ENCODE data around the gene PPP4R1. TPM values are rescaled to one million over a fixed set of nuclear protein-coding genes. Genes with fewer than 3 reads are reported as not detected.

PPP4R1 gene
- total and polyA plus RNA-seq, 8 donors: 13.7 to 55.1 (median 34.8) TPM

- TF ChIP-seq, protein P1, sequence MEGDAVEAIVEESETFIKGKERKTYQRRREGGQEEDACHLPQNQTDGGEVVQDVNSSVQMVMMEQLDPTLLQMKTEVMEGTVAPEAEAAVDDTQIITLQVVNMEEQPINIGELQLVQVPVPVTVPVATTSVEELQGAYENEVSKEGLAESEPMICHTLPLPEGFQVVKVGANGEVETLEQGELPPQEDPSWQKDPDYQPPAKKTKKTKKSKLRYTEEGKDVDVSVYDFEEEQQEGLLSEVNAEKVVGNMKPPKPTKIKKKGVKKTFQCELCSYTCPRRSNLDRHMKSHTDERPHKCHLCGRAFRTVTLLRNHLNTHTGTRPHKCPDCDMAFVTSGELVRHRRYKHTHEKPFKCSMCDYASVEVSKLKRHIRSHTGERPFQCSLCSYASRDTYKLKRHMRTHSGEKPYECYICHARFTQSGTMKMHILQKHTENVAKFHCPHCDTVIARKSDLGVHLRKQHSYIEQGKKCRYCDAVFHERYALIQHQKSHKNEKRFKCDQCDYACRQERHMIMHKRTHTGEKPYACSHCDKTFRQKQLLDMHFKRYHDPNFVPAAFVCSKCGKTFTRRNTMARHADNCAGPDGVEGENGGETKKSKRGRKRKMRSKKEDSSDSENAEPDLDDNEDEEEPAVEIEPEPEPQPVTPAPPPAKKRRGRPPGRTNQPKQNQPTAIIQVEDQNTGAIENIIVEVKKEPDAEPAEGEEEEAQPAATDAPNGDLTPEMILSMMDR (IDR thresholded peaks at IDR 0.05): no peak
- Histone ChIP-seq H3K36me3 (peaks cover 0 to 35% (median 10%) of the 10 kb centered on the region in 3 donors), H3K4me1 (no peaks in the 10 kb centered on the region), H3K9me3 (no peaks in the 10 kb centered on the region), H3K27me3 (no peaks in the 10 kb centered on the region), H3K4me3 (no peak overlapping the region), H3K27ac (no peak overlapping the region)
- intact Hi-C loops (cut with DNase I): no loop called here
- 87% methylated on average over 7 of the region's 7 CpGs for WGBS, 2 donors
- ATAC-seq (no peak), FAIRE-seq (no peak), DNase-seq (no peak)
Measured at GRCh38 chr18:9531791-9532410, 82.5 kb downstream of the PPP4R1 start.

DNA sequence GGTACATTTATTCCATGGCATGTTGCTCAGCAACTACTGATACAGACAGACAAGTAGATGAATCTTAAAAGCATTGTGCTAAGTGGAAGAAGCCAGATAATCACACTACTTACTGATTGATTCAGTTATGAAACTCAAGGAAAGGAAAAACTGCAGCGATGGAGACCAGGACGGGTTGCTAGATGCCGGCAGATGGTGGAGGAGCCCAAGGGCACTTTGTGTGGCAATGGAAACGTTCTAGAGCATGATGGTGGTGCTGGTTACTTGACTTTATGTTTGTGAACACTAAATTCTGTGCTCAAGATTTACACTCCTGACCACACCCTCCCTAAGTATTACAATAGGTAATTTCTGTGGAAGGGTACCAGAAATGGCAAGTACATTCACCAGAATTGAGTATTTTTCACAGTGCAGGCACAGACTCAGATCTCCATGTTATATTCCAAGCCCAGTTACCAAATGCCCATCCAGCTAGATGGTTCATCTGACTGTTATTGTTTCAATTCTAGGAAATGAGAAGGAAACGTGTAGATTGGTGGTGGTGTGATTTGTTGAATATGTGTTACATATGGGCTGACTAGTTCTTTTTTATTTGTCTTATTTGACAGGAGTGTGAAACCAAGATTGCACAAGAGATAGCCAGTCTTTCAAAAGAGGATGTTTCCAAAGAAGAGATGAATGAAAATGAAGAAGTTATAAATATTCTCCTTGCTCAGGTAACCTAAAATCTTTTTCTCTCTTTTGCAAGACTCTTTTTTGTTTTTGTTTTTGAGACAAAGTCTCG lies 83.9 kb downstream of the PPP4R1 start:
- FAIRE-seq: no peak
- TF ChIP-seq, protein P1 (IDR thresholded peaks at IDR 0.05): no peak

GRCh38 chr18:9526458-9526857 lies 87.9 kb downstream of the PPP4R1 start:
- ATAC-seq: no peak
- no peaks in the 10 kb centered on the region for H3K9me3 ChIP-seq
- peaks cover 0 to 8% (median 0%) of the 10 kb centered on the region in 3 donors for H3K36me3 ChIP-seq
- no peaks in the 10 kb centered on the region for H3K27me3 ChIP-seq
- DNase-seq: no peak
- H3K4me3 ChIP-seq: no peak overlapping the region
- intact Hi-C loops (cut with DNase I): no loop called here
- H3K27ac ChIP-seq: no peak overlapping the region
- no peak for FAIRE-seq
- no peaks in the 10 kb centered on the region for H3K4me1 ChIP-seq
- TF ChIP-seq, protein P1 (IDR thresholded peaks at IDR 0.05): no peak

More for the DNA sequence above, 83.9 kb downstream of the PPP4R1 start:
- Histone ChIP-seq H3K4me3 (no peak overlapping the region), H3K36me3 (peaks cover 0 to 31% (median 9%) of the 10 kb centered on the region in 3 donors), H3K27me3 (no peaks in the 10 kb centered on the region), H3K9me3 (no peaks in the 10 kb centered on the region), H3K27ac (no peak overlapping the region), H3K4me1 (no peaks in the 10 kb centered on the region)
- DNase-seq (no peak), ATAC-seq (no peak)
- WGBS, 2 donors: 91 to 95% methylated on average over 6 of the region's 6 CpGs
- intact Hi-C loops (cut with DNase I): no loop called here

DNA sequence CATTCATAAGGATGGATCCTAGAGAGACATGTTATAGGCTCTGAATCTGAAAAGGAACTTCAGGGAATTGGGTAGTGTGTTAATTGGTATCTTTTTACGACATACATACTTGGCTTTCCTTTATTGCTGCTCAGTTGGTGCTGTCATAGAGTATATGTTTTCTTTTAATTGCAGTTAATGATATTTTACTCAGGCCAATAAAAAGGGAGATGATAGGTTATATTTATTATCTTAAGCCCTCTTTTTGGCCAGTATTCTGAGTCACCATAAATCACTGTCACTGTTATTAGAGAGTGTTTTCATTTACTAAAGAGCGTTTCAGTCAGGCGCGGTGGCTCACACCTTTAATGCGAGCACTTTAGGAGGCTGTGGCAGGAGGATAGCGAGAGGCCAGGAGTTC lies 91.4 kb downstream of the PPP4R1 start:
- TF ChIP-seq, protein P1 (IDR thresholded peaks at IDR 0.05): no peak
- no peak overlapping the region for H3K27ac ChIP-seq
- 97 to 98% methylated on average over 6 of the region's 6 CpGs for WGBS, 2 donors
- no peaks in the 10 kb centered on the region for H3K27me3 ChIP-seq
- ATAC-seq: no peak
- peaks cover 0 to 8% (median 0%) of the 10 kb centered on the region in 3 donors for H3K36me3 ChIP-seq
- intact Hi-C loops (cut with DNase I): no loop called here
- no peaks in the 10 kb centered on the region for H3K4me1 ChIP-seq
- no peak for DNase-seq
- H3K9me3 ChIP-seq: no peaks in the 10 kb centered on the region
- FAIRE-seq: no peak
- no peak overlapping the region for H3K4me3 ChIP-seq

- intact Hi-C loops (cut with DNase I): no loop called here
- Histone ChIP-seq H3K9me3 (no peaks in the 10 kb centered on the region), H3K36me3 (peaks cover 0 to 4% (median 0%) of the 10 kb centered on the region in 3 donors), H3K27ac (no peak overlapping the region), H3K4me3 (no peak overlapping the region), H3K4me1 (no peaks in the 10 kb centered on the region), H3K27me3 (no peaks in the 10 kb centered on the region)
- no peak for FAIRE-seq
- TF ChIP-seq, protein P1 (IDR thresholded peaks at IDR 0.05): no peak
- 87% methylated on average over 7 of the region's 7 CpGs for WGBS, 2 donors
- ATAC-seq: no peak
- no peak for DNase-seq
Measured at GRCh38 chr18:9521770-9522169, 92.6 kb downstream of the PPP4R1 start.

All from pancreas (tissue), 10 donors.